HG03139 (cell line): ENCODE measurements around the gene MT4.

Source experiments
- ATAC-seq: cut with Tn5 transposase; IDR thresholded peaks from one replicate; pipeline ENCODE4 v1.9.1; 2021; ENCODE audit not compliant: unreplicated experiment

Gene MT4

DNA sequence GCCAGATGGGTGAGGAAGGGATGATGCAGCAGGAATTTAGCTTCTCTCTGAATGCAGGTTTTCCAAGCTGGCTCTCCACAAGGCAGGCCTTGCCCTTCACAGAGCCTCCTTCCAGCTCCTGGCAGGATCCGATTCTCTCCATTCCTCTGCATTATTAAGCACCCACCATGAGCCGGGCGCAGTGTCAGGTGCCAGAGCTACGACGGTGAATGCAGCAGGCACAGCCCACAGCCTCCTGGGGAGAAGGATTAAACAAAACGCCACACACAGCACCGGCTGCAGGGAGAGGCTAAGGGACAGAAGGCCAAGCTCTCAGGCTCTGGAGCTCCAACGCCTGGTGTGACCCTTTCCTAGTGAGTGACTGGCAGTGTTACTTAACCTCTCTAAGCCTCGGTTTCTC lies 36.5 kb downstream of the MT4 start:
- ATAC-seq = no peak

DNA sequence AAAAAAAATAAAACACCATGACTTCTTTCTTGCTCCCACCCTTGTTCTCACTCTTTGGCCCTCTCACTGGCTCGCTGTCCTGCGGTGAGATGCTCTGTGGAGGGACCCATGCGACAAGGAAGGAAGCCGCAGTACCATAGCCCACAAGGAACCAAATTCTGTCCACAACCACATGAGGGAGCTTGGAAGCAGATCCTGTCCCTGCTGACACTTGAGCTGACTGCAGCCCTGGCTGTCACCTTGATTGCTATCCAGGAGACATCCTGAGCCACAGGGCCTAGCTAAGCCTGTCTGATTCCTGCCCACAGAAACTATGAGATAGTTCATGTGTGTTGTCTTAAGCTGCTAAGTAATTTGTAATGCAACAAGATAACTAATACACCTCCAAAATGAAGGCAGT lies 38.7 kb downstream of the MT4 start:
- no peak for ATAC-seq

DNA sequence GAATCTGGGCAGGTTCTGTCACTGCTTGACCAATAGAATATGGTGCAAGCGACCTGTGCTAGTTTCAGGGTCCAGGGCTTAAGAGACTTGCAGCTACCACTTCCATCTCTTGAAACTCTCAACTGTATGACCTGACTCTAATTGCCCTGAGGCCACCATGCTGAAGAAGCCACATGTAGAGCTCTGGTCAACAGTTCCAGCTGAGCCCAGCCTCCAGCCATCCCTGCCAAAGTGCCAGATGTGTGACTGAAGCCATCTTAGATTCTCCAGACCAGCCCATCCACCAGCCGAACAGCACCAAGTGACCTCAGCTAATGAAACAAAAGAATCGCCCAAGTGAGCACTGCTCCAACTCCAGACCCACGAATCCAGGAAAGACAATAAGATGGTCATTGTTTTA lies 40.1 kb downstream of the MT4 start:
- no peak for ATAC-seq

DNA sequence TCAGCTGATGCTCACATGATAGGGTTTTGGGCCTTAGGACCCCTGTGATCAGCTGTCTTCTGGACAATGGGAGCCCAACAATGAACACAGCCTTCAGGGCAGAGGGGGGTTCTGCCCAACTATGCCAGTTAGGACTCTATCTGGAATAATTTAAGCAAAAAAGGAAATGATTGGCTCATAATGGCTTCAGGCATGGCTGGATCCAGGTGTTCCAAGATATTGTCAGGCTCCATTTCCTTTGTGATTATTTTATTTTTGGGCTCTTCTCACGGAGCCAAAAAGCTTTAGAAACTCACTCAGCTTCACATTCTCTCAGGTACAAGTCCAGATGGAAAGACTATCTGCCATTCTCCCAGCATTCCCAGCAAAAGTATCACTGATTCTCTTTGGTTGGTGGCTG lies 40.6 kb downstream of the MT4 start:
- no peak for ATAC-seq

DNA sequence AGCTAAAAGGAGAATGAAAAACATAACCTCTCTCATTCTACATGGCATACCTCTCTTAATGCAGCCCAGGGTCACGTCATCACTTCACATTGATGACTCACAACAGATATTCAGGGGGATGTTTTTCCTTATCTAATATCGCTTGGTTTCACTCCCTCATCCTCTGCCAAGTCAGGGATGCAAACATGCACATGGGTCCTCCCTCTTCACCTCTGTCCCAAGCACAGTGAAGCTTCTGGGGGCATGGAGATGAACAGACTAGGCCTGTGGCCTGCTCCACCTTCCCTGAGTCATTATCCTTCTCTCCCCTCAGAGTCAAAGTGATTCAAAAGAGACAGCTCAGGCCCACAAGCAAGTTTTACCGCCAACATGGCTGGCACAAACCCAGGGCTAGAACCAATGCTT lies 41.2 kb downstream of the MT4 start:
- ATAC-seq = no peak

DNA sequence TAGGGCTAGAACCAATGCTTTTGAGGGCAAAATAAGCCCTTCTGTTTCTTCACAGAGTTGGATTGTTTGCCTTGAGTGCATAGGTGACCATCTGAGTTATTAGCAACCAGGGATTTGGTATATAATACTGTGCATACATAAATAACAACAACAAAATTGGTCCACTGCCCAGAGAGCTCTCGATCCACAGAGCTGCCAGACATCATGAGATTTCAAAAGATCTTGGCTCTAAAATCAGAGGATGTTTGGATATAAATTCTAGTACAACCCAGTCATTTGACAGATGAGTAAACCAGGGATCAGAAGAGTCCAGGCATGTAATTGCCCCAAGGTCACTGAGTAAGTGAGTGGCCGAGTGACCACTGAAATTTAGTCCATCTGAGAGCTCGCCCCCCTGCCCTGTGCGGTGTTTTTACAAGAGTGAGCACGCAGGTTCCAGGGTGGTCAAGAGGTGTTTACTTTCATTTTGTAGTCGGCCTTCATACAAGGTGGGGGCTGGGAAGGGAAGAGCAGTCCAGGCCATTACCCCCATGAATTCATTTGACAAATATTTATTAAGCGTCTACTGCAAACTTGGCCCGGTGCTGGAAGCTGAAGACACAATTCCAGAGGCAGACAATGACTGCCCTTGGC lies 41.7 kb downstream of the MT4 start:
- no peak for ATAC-seq

DNA sequence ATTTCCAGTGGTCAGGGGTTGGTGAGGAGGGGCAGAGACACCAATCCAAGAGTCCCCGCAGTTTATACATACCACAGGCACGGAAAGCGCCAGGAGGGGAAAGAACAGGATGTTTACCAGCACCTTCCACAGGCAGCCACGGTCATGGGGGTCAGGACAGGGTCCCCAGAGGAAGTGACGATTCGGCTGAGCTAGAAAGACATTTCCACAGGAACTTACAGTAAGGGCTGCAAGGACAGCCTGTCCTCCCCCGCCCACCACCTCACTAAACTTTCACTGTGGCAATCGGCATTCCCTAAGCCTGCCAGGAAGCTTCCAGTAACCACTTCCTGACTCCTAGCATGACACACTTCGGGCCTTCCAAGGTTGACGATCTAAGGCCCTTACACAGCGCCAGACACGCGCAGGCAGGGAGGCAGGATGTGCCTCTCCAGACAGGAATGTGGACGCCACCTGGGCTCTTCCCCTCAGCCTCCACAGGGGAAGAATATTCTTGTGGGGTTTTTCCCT lies 42.3 kb downstream of the MT4 start:
- no peak for ATAC-seq

DNA sequence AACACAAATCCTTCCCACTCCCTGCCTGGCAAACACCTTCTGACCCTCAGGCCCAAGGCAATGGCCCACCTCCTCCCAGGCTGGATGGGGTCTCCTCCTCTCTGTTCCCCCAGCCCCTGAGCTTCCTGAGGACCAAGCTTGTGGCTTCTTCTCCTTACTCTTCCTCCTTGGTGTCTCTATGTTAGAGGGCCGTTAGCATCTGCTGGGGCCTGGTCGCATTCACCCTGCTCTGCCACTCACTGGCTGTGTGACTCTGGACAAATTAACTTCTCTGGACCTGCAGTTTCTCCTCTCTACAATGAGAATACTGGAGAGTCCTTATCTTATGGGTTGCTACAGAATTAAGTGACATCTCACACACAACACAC lies 42.8 kb downstream of the MT4 start:
- ATAC-seq = no peak

DNA sequence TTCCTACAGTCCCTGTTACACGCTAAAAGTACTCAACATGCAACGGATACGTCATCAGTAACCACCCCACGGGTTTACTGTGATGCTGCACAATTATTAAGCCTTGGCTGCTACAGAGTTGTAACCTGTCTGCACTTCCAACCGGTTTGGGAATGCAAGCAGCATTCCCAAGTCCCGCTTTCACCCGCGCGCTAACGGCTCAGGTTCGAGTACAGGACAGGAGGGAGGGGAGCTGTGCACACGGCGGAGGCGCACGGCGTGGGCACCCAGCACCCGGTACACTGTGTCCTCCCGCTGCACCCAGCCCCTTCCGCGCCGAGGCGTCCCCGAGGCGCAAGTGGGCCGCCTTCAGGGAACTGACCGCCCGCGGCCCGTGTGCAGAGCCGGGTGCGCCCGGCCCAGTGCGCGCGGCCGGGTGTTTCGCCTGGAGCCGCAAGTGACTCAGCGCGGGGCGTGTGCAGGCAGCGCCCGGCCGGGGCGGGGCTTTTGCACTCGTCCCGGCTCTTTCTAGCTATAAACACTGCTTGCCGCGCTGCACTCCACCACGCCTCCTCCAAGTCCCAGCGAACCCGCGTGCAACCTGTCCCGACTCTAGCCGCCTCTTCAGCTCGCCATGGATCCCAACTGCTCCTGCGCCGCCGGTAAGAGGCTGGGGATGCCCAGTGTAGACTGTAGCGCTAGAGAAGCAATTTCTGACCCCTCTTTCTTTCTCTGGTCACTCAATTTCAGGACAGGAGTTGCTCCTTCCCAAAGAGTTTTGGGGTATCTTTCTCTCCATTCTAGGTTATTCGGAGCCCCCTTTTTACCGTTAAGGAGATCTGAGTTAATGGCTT lies 43.4 kb downstream of the MT4 start, which contains the start of gene MT2A:
TSS of gene MT2A (plus strand) at position 542 of the 833 bp plus-strand sequence. CDS start at position 614, 72 bp downstream.
- peak; percentile 90 for ATAC-seq

DNA sequence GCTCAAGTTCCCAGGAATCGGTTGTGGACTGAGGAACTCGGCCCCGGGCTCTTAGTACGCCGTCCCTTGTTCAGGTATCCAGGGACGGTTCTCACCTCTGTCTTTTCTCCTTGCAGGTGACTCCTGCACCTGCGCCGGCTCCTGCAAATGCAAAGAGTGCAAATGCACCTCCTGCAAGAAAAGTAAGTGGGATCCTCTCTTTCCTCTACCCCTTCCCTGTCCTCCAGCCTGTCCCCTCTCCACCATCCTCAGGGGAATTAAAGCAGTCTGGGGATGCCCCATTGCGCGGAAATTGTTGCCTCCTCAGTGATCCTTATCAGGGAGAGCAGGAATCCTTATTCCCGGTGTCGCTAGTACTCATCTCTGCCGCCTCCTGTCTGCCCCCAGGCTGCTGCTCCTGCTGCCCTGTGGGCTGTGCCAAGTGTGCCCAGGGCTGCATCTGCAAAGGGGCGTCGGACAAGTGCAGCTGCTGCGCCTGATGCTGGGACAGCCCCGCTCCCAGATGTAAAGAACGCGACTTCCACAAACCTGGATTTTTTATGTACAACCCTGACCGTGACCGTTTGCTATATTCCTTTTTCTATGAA lies 44.1 kb downstream of the MT4 start:
- no peak for ATAC-seq

DNA sequence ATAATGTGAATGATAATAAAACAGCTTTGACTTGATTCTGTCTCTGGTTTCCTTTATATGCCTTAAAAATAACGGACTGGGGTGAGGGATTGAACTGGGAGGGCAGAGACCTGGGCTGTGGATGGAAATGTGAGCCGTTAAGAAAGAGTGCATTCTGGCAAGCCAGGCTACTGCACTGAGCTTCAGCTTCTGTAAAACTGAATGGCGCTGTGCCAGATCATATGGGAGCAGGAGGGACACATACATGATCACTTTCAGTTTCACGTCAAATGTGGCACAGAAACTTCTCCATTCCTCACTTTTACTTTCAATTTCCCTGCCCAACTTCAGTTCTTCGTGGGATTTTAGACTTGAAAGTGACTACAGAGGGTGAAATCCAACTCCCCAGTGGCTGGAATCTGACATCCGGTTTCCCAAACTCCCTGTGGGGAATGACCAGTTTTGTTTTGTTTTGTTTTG lies 44.6 kb downstream of the MT4 start:
- no peak for ATAC-seq

DNA sequence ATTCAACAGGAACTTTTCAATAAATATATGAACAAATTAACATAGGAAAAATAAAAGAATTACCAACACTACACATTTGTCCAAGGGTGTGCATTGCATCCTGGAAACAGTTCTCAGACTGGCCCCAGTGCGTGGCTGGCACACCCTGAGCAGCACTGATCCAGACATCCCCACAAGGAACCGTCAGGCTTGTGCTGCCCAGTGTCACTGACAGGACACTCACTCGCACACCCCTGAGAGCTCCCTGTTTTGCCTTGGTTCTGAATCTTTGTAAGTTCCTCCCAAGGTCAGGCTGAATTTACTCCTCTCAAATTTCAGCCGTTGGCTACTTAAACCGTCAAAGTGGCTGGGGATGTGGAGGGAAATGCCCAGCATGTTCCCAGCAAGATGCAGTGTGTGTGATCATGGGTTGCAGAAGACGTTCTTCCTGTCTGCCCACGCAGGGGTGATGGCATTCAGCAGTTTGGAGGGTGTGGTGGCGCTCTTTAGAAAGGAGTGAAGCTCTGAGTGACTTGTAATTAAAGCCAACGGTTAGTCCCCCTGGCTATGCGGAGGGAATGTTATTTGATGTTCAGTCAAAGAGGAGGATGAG lies 45.2 kb downstream of the MT4 start:
- no peak for ATAC-seq

DNA sequence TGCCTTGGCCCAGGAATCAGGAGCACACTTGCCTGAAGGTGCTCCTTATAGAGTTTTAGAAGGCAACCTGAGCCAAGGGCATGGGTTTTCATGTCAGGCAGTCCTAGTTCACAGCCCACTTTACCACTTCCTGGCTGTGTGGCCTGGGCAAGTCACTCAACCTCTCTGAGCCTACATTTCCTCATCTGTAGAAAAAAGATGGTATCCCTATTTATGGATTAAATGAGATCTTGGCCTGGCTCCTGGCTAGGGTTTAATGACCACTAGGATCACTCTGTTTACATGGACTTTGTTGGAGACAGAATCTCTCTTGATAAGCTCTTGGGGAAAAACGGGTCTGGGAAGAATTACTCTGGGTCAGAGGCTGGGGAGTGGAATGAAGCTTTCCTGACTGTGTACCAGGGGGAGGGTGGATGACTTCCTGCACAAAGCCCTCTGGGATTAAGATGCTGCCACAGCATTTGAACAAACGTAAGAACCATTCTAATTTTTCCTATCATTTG lies 45.8 kb downstream of the MT4 start:
- ATAC-seq = no peak

DNA sequence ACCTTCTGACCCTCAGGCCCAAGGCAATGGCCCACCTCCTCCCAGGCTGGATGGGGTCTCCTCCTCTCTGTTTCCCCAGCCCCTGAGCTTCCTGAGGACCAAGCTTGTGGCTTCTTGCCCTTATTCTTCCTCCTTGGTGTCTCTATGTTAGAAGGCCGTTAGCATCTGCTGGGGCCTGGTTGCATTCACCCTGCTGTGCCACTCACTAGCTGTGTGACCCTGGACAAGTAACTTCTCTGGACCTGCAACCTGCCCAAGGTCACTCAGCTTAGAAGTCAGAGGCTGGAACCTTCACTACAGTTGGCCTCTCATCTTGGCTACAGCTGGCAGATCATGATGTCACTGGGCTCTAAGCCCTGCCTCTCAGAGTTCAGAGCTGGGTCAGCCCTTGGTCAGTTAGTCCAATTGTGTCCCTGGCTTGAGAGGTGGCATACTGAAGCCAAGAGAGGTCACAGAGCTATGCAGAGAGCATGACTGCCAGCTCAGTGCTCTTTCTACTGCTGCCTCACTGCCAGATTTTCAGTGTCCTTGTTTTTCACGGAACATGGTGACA lies 46.5 kb downstream of the MT4 start:
- no peak for ATAC-seq

DNA sequence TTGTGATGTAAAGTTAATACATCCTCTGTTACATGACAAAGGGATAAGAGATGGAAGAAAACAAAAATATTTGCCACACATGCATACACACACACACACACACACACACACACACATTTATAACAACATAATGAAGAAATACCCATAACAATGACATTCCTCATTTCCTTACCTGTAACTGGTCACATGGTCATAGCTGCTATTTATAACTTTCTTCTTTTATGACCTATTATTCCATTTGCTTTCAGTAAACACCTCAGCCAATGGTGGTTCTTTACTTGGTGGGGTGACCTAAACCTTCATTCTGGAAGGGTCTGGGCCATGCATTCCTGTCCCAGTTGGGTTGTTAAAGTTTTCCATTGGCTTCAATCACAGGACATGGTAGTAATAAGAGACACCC lies 48.8 kb downstream of the MT4 start:
- no peak for ATAC-seq

DNA sequence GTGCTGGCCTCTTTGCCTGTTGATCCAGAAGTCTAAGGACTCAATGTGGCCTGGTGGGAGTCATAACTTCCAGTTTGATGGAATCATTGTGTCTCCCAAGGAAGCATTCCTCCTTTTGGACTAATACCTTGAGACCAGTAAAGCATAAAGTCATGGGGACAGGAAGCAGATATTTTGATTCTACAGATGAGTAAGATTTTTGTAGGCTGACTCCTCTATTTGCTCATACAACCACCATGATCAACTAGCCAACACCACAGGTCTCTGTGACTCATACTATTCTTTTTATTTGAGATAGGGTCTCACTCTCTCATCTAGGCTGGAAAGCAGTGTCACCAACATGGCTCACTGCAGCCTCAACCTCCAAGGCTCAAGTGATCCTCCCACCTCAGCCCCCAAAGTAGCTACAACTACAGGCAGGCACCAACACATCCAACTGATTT lies 49.7 kb downstream of the MT4 start:
- no peak for ATAC-seq

DNA sequence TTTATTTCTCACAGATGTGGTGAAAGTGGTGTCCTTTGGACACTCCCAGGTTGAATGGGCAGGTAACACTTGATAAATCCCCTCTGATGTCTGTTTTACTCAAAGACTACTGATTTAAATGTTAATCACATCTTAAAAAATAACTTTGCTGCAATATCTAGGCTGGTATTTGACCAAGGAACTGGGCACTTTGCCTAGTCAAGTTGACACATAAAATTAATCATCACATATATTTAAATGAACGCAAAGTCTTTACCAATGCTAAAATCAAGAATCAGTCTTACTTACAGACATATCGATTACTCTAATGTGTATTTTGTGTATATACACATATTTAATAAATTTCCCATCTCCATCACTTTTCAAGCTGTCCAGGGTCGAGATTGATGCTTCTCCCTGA lies 50.5 kb downstream of the MT4 start:
- ATAC-seq = no peak

DNA sequence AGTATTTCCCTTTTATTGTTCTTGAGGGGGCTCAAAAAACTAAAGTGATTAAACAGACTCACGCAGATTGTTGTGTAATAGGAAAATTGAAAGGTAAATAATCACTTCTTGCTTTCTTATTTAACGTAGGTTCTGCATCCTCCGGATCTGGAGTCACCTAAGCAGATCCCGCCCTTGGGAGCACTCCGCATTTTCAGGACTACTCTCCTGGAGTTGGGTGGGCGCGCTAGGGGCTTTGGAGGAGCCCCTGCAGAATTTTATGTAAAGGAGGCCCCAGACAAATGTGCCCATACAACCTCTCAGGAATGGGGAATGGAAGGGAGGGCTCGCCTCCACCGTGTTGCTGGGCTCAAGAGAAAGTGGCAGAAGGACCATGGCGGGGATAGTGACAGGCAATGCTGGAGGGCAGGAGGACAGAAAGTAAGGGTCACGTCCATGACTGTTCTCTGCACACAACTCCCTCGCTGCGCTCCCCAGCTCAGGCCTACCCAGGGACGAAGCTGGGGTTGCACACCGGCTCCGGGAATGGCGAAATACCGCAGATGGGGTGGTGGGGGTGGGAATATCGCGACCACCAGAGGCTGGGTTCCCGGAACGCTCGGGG lies 51.8 kb downstream of the MT4 start:
- no peak for ATAC-seq

DNA sequence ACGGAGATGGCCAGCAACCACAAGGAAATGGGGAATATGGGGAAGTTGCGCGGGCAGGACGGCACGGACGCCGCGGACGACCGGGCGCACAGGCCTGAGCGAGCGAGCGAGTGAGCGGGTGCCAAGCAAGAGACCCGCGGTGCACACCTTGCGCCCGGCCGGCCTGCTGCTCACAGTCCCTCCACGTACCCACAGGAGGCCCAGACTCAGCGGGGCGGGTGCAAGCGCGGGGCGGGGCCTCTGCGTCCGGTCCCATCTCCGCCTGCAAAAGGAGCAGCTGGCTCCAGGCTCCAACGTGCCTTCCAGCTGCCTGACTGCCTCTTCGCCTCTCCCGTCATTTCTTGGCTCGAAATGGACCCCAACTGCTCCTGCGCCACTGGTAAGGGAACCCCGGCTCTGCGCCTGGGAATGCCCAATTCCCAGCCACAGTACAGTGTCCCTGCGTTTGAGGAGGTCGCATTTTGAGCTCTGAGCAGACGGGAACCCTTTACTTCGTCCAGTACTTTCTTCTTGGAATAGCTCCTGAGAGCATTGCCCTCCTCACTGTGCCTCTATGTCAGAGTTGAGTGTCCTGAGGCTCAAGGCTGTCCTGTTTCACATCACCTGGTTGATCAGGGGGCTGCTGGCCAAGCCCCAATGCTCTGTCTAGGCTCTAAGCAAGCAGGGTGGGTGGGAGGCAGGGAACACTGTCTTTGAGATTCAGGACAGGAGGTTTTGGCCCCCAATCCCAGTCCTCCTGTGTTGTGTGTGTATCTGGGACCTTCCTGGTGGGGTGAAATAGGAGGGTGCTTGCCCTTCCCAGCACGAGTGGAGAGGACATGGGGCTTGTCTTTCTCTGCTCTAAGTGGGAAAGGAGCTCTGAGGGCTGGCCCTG lies 52.6 kb downstream of the MT4 start:
- ATAC-seq = no peak

DNA sequence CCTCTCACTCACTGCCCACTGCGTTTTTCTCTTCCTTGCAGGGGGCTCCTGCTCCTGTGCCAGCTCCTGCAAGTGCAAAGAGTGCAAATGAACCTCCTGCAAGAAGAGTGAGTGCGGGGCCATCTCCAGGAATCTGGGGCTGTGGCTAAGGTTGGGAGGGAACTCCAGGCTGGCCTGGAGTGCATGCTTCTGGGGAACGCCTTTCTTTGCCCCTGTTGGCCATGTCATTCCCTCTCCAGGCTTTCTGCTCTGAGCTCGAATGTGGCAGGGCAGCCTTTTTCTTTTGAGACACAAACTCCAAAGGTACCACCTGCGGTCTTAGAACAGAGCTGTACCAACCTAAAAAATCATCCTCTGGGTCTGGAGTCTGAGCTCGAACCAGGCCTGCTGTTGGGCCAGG lies 53.3 kb downstream of the MT4 start:
- no peak for ATAC-seq
